ENCODE results near the gene NAP1L2.
A peak's percentile ranks its signal among the peaks of the same experiment; 100 is the strongest.
"Not testable (repeated sequence)": the region's sequence is repeated elsewhere in the genome, so short reads cannot be mapped to it uniquely, and the experiment has no call there.

The NAP1L2 gene, protein sequence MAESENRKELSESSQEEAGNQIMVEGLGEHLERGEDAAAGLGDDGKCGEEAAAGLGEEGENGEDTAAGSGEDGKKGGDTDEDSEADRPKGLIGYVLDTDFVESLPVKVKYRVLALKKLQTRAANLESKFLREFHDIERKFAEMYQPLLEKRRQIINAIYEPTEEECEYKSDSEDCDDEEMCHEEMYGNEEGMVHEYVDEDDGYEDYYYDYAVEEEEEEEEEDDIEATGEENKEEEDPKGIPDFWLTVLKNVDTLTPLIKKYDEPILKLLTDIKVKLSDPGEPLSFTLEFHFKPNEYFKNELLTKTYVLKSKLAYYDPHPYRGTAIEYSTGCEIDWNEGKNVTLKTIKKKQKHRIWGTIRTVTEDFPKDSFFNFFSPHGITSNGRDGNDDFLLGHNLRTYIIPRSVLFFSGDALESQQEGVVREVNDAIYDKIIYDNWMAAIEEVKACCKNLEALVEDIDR

DNA sequence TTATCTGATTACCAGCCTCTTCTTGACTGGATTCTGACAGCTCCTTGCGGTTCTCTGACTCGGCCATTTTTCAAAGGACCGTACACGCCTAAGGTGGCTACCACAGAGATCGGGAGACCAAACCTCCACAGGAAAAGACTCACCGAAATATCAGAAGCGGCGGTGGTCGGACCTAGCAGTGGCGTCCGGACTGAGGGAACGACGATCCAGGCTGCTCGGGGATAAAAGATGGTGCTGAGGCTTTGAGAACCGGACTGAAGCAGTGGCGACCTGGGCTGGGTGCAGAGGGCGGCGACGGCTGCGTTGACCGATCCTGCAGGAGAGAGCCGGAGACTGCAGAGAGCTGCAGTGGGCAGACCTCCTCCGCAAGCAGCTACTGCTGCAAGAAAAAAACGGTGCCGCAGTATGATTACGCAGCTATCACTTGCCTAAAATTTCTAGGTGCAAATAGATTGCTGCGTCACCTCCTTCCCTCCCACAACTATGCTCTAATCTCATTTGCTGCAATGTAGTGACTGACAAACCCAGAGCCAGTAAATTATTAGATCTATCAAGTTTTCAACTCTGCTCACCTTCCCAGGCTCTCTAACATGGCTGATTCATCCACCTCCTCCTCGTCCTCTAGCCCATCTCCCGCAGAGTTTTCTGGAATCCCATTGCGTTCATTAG lies at the start of gene NAP1L2:
NAP1L2 (minus strand) TSS at position 426 of the 669 bp plus-strand sequence; CDS start at position 67, 359 bp downstream.
- peak; percentile 4 for DNase-seq (ENCODE audit: low read depth in 2 of 2)

DNA sequence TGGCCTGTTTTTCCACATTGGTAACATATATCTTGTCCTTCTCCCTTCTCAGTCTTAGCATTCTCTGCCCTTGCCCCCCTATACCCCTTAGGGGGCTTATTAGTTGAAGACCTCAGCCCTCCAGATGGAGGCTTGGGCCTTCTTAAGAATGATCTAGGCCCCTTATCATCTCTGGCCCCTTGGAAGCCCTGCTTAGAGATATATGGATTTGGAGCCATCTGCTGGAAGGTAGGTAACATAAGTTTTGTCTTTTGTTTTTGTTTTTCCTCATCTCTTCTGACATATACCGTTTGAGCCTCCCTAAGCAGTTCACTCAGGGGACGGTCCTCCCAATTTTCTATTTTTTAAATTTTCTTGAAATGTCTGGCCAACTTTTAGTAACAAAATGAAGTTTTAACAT lies 48.3 kb upstream of the NAP1L2 start:
- DNase-seq (ENCODE audit: low read depth in 2 of 2) = no peak

DNA sequence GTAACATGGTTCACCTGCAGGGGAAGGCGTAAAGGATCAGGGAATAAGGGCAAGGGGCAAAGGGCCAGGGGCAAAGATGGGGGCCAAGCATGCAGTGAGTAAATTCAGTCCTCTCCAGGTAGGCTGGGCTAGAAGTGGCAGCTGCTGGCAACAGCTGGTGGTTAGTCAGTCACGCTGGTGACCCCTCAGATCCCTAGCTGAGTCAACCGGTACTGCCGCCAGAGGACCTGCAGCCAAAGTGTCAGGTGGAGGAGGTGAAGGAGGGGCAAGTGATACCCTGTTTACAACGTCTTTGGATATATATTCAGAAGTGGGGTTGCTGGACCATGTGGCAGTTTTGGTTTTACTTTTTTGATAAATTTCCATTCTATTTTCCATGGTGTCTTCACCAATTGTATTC lies 24.6 kb upstream of the NAP1L2 start:
- no peak for DNase-seq (ENCODE audit: low read depth in 2 of 2)

DNA sequence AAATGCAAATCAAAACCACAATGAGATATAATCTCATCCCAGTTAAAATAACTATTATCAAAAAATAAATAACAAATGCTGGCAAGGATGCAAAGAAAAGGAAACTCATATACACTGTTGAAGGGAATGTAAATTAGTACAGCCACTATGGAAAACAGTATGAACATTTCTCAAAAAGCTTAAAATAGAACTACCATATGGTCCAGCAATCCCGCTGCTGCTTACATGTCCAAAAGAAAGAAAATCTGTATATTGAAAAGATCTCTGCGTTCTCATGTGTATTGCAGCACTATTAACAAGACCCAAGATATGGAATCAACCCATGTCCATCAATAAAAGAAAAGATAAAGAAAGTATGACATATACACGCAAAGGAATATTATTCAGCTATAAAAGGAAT lies 3.0 kb upstream of the NAP1L2 start:
- DNase-seq (ENCODE audit: low read depth in 2 of 2) = no peak

DNA sequence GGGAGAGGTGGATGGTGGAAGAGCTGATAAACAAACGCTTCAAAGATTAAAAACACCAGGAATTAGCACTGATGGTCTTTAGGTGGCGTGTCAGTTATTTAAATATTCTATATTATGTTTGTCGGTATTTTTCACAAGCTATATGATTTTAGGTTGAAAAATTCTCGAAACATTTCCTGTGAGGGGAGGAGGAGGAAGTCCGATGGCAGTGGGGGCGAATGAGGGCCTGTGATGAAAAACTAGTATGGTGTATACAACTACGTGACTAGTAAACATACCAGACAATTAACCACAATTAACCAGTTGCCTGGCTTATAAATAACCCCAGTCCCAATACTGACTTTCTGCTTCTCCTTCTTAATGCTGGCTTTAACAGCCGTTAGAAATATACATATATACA lies 595 bp upstream of the NAP1L2 start:
- no peak for DNase-seq (ENCODE audit: low read depth in 2 of 2)

DNA sequence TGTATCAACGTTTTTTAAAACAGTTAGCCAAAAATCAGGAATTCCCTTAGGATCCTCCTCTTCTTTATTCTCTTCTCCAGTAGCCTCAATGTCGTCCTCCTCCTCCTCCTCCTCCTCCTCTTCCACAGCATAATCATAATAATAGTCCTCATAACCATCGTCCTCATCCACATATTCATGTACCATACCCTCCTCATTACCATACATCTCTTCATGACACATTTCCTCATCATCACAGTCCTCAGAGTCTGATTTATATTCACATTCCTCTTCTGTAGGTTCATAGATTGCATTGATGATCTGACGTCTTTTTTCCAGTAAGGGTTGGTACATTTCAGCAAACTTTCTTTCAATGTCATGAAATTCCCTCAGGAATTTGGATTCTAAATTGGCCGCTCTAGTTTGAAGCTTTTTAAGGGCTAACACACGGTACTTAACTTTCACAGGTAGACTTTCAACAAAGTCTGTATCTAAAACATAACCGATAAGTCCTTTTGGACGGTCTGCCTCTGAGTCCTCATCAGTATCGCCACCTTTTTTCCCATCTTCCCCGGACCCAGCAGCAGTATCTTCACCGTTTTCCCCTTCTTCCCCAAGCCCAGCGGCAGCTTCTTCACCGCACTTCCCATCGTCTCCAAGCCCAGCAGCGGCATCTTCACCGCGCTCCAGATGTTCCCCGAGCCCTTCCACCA lies 771 bp downstream of the NAP1L2 start:
- no peak for DNase-seq (ENCODE audit: low read depth in 2 of 2)

DNA sequence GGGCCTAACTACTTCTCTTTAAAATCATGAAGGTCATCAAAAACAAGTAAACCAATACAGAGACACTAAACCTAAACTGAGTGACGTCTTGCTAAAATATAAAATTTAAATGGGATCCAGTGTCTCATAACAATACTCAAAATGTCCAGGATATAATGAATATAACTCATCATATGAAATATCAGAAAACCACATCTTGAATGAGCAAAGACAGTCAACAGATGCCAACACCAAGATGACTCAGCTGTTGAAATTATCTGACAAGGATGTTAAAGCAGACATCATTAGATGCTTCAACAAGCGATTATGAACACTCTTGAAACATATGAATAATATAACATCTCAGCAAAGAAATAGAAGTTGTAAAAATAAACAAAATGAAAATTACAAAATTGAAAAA lies 8.3 kb downstream of the NAP1L2 start:
- DNase-seq (ENCODE audit: low read depth in 2 of 2) = no peak

DNA sequence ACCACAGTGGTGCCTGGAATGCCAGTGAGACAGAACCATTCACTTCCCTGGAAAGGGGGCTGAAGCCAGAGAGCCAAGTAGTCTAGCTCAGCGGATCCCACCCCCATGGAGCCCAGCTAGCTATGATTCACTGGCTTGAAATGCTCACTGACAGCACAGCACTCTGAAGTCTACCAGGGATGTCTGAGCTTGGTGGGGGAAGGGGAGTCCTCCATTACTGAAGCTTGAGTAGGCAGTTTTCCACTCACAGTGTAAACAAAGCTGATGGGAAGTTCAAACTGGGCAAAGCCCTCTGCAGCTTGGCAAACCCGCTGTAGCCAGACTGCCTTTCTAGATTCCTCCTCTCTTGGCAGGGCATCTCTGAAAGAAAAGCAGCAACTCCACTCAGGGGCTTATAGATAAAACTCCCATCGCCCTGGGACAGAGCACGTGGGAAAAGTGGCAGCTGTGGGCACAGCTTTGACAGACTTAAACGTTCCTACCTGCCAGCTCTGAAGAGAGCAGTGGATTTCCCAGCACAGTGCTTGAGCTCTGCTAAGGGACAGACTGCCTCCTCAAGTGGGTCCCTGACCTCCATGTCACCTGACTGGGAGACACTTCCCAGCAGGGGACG lies 32.0 kb downstream of the NAP1L2 start:
- no peak for DNase-seq (ENCODE audit: low read depth in 2 of 2)

DNA sequence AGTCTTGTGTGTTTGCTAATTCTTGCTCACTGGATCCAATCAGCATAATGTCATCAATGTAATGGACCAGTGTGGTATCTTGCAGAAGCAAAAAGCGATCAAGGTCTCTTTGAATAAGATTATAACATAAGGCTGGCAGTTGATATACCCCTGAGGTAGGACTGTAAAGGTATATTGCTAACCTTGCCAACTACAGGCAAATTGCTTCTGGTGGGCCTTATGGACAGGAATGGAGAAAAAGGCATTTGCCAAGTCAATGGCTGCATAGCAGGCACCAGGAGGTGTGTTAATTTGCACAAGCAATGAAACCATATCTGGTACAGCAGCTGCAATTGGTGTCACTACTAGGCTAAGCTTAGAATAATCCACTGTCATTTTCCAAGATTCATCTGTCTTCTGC lies 45.7 kb downstream of the NAP1L2 start:
- not testable (repeated sequence) for DNase-seq (ENCODE audit: low read depth in 2 of 2)
